Astrocyte (in vitro differentiated cells and primary cell): ENCODE results near the gene TBRG4. TPM values are rescaled to one million over a fixed set of nuclear protein-coding genes. Genes with fewer than 3 reads are reported as not detected.

ENCODE experiments used
- DNase-seq: peaks from one replicate; pipeline ENCODE4 v3.0.0-alpha.2; 2010; ENCODE audit warnings: low read depth
- FAIRE-seq: peaks from 2 replicates; lab custom pipeline; 2011; peaks lifted over from hg19 to GRCh38; lab: Jason Lieb, UNC
- H2AFZ ChIP-seq: 2 replicates; pipeline ENCODE4 v1.6.0; 2012; ENCODE audit warnings: low read depth, low read length, inconsistent platforms
- H3K27ac ChIP-seq: 2 replicates; pipeline ENCODE4 v1.5.1; 2011; ENCODE audit warnings: low read depth, low read length, inconsistent platforms
- H3K27me3 ChIP-seq: 2 replicates; pipeline ENCODE4 v1.6.0; 2011; ENCODE audit warnings: low read length, inconsistent platforms; ENCODE audit not compliant: insufficient read depth
- H3K36me3 ChIP-seq: 2 replicates; pipeline ENCODE4 v1.5.1; 2011; ENCODE audit warnings: low read length, inconsistent platforms; ENCODE audit not compliant: insufficient read depth
- H3K4me1 ChIP-seq: 2 replicates; pipeline ENCODE4 v1.5.1; 2011; ENCODE audit warnings: low read length, inconsistent platforms; ENCODE audit not compliant: insufficient read depth
- H3K4me2 ChIP-seq: 2 replicates; pipeline ENCODE4 v1.6.0; 2012; ENCODE audit warnings: low read length, inconsistent platforms
- H3K4me3 ChIP-seq: 2 replicates; pipeline ENCODE4 v1.5.1; 2011; ENCODE audit warnings: low read depth, mild to moderate bottlenecking, low read length, inconsistent platforms; ENCODE audit not compliant: insufficient read depth
- H3K79me2 ChIP-seq: 2 replicates; pipeline ENCODE4 v1.6.0; 2012; ENCODE audit warnings: mild to moderate bottlenecking, low read length, inconsistent platforms; ENCODE audit not compliant: insufficient read depth
- H3K9ac ChIP-seq: 2 replicates; pipeline ENCODE4 v1.6.0; 2012; ENCODE audit warnings: mild to moderate bottlenecking, low read length, inconsistent platforms
- H3K9me3 ChIP-seq: 2 replicates; pipeline ENCODE4 v1.5.1; 2012; ENCODE audit warnings: low read depth, mild to moderate bottlenecking, low read length, inconsistent platforms; ENCODE audit not compliant: insufficient read depth
- H4K20me1 ChIP-seq: 2 replicates; pipeline ENCODE4 v1.6.0; 2012; ENCODE audit warnings: low read length, inconsistent platforms; ENCODE audit not compliant: insufficient read depth
- H3K27ac Mint-ChIP-seq: one replicate; pipeline ENCODE4 v1.8.0; 2021; ENCODE audit warnings: mild to moderate bottlenecking, mixed read lengths; ENCODE audit not compliant: unreplicated experiment
- H3K27me3 Mint-ChIP-seq: one replicate; pipeline ENCODE4 v1.8.0; 2021; ENCODE audit warnings: low read depth, mixed read lengths; ENCODE audit not compliant: unreplicated experiment
- H3K36me3 Mint-ChIP-seq: one replicate; pipeline ENCODE4 v1.8.0; 2021; ENCODE audit warnings: low read depth, mixed read lengths; ENCODE audit not compliant: unreplicated experiment
- H3K4me1 Mint-ChIP-seq: one replicate; pipeline ENCODE4 v1.8.0; 2021; ENCODE audit warnings: low read depth, mixed read lengths; ENCODE audit not compliant: unreplicated experiment
- H3K4me3 Mint-ChIP-seq: one replicate; pipeline ENCODE4 v1.8.0; 2021; ENCODE audit warnings: mild to moderate bottlenecking, moderate library complexity, mixed read lengths; ENCODE audit not compliant: unreplicated experiment
- H3K9me3 Mint-ChIP-seq: one replicate; pipeline ENCODE4 v1.8.0; 2021; ENCODE audit warnings: mild to moderate bottlenecking, mixed read lengths; ENCODE audit not compliant: unreplicated experiment
- CTCF ChIP-seq: IDR thresholded peaks from 2 replicates; pipeline ENCODE4 v1.5.1; 2011; ENCODE audit warnings: low read depth, mild to moderate bottlenecking, inconsistent platforms, low read length, moderate library complexity; ENCODE audit not compliant: insufficient read depth
- EZH2 ChIP-seq: IDR thresholded peaks from 2 replicates; pipeline ENCODE4 v1.6.1; 2012; ENCODE audit warnings: mild to moderate bottlenecking, low read length, inconsistent platforms; ENCODE audit not compliant: insufficient read depth
- total RNA-seq: library from RNA; stranded (reverse); gene quantifications from 2 replicates; pipeline ENCODE4 v1.2.1, GENCODE V29; 2021

The TBRG4 gene
- total RNA-seq, 1 donor from 2014 or later = 65.2 TPM

DNA sequence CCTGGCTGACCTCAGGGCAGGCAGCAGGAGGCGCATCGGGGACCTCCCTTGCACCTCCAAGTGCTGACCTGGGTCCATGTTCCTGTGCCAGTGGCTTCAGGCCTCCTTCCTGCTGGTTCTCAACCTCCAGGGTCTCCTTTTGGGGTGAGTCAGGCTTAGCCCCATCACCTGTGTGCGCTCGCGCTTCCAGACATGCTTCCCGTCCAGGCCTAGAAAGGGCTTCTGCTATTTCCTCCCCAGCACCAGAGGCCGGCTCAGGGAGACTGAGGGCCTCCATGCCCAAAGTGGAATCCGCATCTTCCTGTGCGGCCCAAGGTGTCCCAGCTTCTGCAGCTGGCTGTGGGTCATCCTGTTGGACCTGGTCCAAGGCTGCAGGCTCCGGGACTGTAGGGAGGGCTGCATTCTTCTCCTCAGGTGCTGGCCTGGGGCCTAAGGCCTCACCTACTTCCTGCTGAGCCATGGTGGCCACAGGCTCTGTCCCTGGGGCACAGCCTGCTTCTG, 28.6 kb downstream of the TBRG4 start:
- H3K36me3 Mint-ChIP-seq = peaks cover 14% of the 10 kb centered on the region
- H4K20me1 ChIP-seq = peaks cover 11% of the 10 kb centered on the region
- H3K9me3 Mint-ChIP-seq = no peaks in the 10 kb centered on the region
- H3K4me2 ChIP-seq = no peak overlapping the region
- no peaks in the 10 kb centered on the region for H3K27me3 Mint-ChIP-seq
- no peak for FAIRE-seq
- DNase-seq = no peak
- peaks cover under 1% of the 10 kb centered on the region for H3K4me1 ChIP-seq
- no peaks in the 10 kb centered on the region for H3K79me2 ChIP-seq
- H3K27me3 ChIP-seq = no peaks in the 10 kb centered on the region
- H3K9me3 ChIP-seq = no peaks in the 10 kb centered on the region
- H2AFZ ChIP-seq = no peak overlapping the region
- TF ChIP-seq EZH2 = no peak
- TF ChIP-seq CTCF = no peak
- H3K27ac Mint-ChIP-seq = no peak overlapping the region
- no peak overlapping the region for H3K9ac ChIP-seq
- H3K4me3 Mint-ChIP-seq = no peak overlapping the region
- no peak overlapping the region for H3K4me3 ChIP-seq
- no peak overlapping the region for H3K27ac ChIP-seq
- H3K36me3 ChIP-seq = no peaks in the 10 kb centered on the region
- no peaks in the 10 kb centered on the region for H3K4me1 Mint-ChIP-seq

DNA sequence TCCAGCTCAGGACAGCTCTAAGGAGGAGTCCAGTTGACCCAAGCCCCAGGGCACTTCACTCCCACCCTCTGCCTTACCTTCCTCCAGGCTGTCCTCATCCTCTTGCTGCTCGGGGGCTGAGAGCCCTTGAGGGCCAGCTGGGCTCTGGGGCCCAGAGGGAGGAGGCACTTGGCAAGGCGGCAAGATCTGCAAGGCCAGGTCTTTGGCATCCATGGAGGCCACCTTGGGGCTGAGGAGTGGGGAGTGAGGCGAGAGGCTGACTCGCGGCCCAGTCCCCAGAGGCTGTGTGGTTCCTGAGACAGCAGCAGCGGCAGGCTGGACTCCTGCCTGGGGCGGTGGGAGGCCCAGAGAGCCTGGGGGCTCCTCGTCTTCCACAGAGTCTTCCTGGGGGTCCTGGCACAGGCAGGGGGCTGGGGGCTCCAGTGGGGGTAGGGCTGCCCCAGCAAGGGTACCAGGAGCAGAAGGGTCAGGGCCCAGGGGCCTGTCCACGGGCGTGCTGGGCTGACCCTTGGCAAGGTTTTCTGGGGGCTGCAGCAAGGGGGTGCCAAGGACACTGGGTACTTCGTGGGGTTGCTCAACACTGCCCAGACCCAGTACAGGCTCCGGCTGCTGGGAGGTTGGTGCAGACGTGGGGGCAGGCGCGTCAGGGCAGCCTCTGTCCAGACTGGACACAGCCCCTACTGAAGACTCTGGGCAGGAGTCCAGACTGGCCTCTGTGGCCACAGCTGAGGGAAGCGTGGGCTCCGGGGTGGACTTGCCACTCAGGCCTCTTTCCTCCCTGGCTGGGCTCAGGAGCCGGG, 29.3 kb downstream of the TBRG4 start:
- DNase-seq (no peak), FAIRE-seq (no peak)
- Histone ChIP-seq H3K4me3 (no peak overlapping the region), H4K20me1 (peaks cover 6% of the 10 kb centered on the region), H3K9me3 (no peaks in the 10 kb centered on the region), H3K79me2 (no peaks in the 10 kb centered on the region), H3K27me3 (no peaks in the 10 kb centered on the region), H3K27ac (no peak overlapping the region), H2AFZ (no peak overlapping the region), H3K4me1 (no peaks in the 10 kb centered on the region), H3K4me2 (no peak overlapping the region), H3K36me3 (no peaks in the 10 kb centered on the region), H3K9ac (no peak overlapping the region)
- peaks cover 15% of the 10 kb centered on the region for H3K36me3 Mint-ChIP-seq
- H3K9me3 Mint-ChIP-seq = no peaks in the 10 kb centered on the region
- H3K4me3 Mint-ChIP-seq = no peak overlapping the region
- no peak overlapping the region for H3K27ac Mint-ChIP-seq
- H3K27me3 Mint-ChIP-seq = no peaks in the 10 kb centered on the region
- TF ChIP-seq CTCF (no peak), EZH2 (no peak)
- H3K4me1 Mint-ChIP-seq = no peaks in the 10 kb centered on the region

DNA sequence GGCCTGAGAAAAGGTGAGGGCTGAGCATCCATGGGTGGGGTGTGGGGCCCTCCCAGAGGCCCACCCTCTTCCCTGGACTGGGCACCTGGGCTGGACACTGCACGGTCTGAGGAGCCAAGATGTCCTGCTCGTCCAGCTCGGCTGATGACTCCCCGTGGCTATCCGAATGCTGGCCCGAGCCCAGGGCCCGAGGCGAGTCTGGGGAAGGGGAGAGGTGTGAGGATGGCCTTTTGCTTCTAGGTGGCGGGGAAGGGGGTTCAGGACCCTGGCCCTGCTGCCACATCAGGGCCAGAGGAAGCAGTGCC, 29.9 kb downstream of the TBRG4 start:
- TF ChIP-seq EZH2 = no peak
- Histone ChIP-seq H3K9ac (no peak overlapping the region), H3K4me3 (no peak overlapping the region), H3K79me2 (no peaks in the 10 kb centered on the region), H3K27ac (no peak overlapping the region), H2AFZ (no peak overlapping the region), H3K4me1 (no peaks in the 10 kb centered on the region), H3K4me2 (no peak overlapping the region), H3K9me3 (no peaks in the 10 kb centered on the region), H3K27me3 (no peaks in the 10 kb centered on the region), H4K20me1 (peaks cover 6% of the 10 kb centered on the region), H3K36me3 (no peaks in the 10 kb centered on the region)
- Mint-ChIP-seq H3K4me3 (no peak overlapping the region), H3K4me1 (no peaks in the 10 kb centered on the region), H3K27me3 (no peaks in the 10 kb centered on the region), H3K36me3 (peaks cover 13% of the 10 kb centered on the region), H3K27ac (no peak overlapping the region), H3K9me3 (no peaks in the 10 kb centered on the region)
- DNase-seq = no peak
- FAIRE-seq = no peak
